PC-9 (cell line): ENCODE measurements around the gene GPATCH4. TPM values are rescaled to one million over a fixed set of nuclear protein-coding genes. Genes with fewer than 3 reads are reported as not detected.

Experiments used
- BruUV-seq: library from RNA; stranded (reverse); fragments of 400-500 nt; replicated peaks from 2 replicates; lab custom pipeline; 2021; lab: Mats Ljungman, UMichigan
- CTCF ChIA-PET: fragments of 300-600 bp; sonication (Branson Sonifier 250); formaldehyde crosslinking; loops from one replicate; lab custom pipeline; 2022; ENCODE audit warnings: antibody characterized with exemption; lab: Charles Lee
- POLR2A ChIA-PET: fragments of 300-600 bp; sonication (Branson Sonifier 250); formaldehyde crosslinking; loops from one replicate; lab custom pipeline; 2022; ENCODE audit warnings: antibody characterized with exemption; ENCODE audit not compliant: unreplicated experiment; lab: Charles Lee
- DNase-seq, 2 experiments: peaks; one replicate each; pipeline versions ENCODE4 v3.0.0 to v3.0.0-alpha.2; 2015 to 2022; ENCODE audit warnings: mixed read lengths in 1 of 2
- H2AFZ ChIP-seq: fragments of 200-600 bp; sonication (generic); 2 replicates; pipeline ENCODE4 v1.8.1; 2017; ENCODE audit warnings: antibody characterized with exemption
- H3F3A ChIP-seq: fragments of 200-600 bp; sonication (generic); 2 replicates; pipeline ENCODE4 v1.8.1; 2017; ENCODE audit warnings: antibody characterized with exemption, mild to moderate bottlenecking, low read depth; ENCODE audit not compliant: insufficient read depth
- H3K27ac ChIP-seq: fragments of 200-600 bp; sonication (generic); 2 replicates; pipeline ENCODE4 v1.6.1; 2016; ENCODE audit warnings: mixed run types
- H3K27me3 ChIP-seq: fragments of 200-600 bp; sonication (generic); 2 replicates; pipeline ENCODE4 v1.6.1; 2016; ENCODE audit warnings: low read depth, mixed run types; ENCODE audit not compliant: insufficient read depth
- H3K36me3 ChIP-seq: fragments of 200-600 bp; sonication (generic); 2 replicates; pipeline ENCODE4 v1.6.1; 2016; ENCODE audit warnings: low read depth, mixed run types
- H3K4me1 ChIP-seq: fragments of 200-600 bp; sonication (generic); replicated peaks from 2 replicates; pipeline ENCODE4 v1.6.1; 2016; ENCODE audit warnings: mixed run types; ENCODE audit not compliant: insufficient read depth
- H3K4me2 ChIP-seq: fragments of 200-600 bp; sonication (generic); 2 replicates; pipeline ENCODE4 v1.6.1; 2017; ENCODE audit warnings: mixed run types
- H3K4me3 ChIP-seq: fragments of 200-600 bp; sonication (generic); 2 replicates; pipeline ENCODE4 v1.6.1; 2016; ENCODE audit warnings: mixed run types
- H3K79me2 ChIP-seq: fragments of 200-600 bp; sonication (generic); 2 replicates; pipeline ENCODE4 v1.6.1; 2017; ENCODE audit warnings: low read depth, mixed run types
- H3K9me2 ChIP-seq: fragments of 200-600 bp; sonication (generic); 2 replicates; pipeline ENCODE4 v1.8.1; 2017; ENCODE audit warnings: mild to moderate bottlenecking; ENCODE audit not compliant: insufficient read depth
- H3K9me3 ChIP-seq: fragments of 200-600 bp; sonication (generic); 2 replicates; pipeline ENCODE4 v1.8.1; 2016; ENCODE audit warnings: low read depth; ENCODE audit not compliant: insufficient read depth
- H4K20me1 ChIP-seq: fragments of 200-600 bp; sonication (generic); 2 replicates; pipeline ENCODE4 v1.8.1; 2017; ENCODE audit not compliant: insufficient read depth
- CTCF ChIP-seq: fragments of 200-600 bp; sonication (generic); conservative IDR thresholded peaks from 2 replicates; pipeline ENCODE4 v1.6.1; 2017; ENCODE audit warnings: mixed run types, antibody characterized with exemption, mild to moderate bottlenecking, moderate library complexity
- EZH2 ChIP-seq: fragments of 200-600 bp; sonication (generic); IDR thresholded peaks from 2 replicates; pipeline ENCODE4 v1.8.0; 2017; ENCODE audit warnings: antibody characterized with exemption, low read depth
- intact Hi-C: fragments of 100-400 bp; cut with micrococcal nuclease; formaldehyde crosslinking; loops from one replicate; pipeline ENCODE4 v1.10.0; 2022; ENCODE audit not compliant: unreplicated experiment
- total RNA-seq: library from RNA; stranded (reverse); gene quantifications from 2 replicates; pipeline ENCODE4 v1.2.3, GENCODE V29; 2021

GPATCH4 gene
- total RNA-seq, 1 experiment from 2014 or later, result 17.5 TPM

GRCh38 chr1:156598731-156599432 lies 2.4 kb downstream of the GPATCH4 start:
- Histone ChIP-seq H3K9me3 (no peaks in the 10 kb centered on the region), H2AFZ (no peak overlapping the region), H3K4me2 (no peak overlapping the region), H3K27me3 (no peaks in the 10 kb centered on the region), H3K4me3 (no peak overlapping the region), H3F3A (peaks cover 46% of the 10 kb centered on the region; the same call in 1 of the 2 replicates), H3K36me3 (peaks cover 19% of the 10 kb centered on the region), H3K4me1 (peaks cover 16% of the 10 kb centered on the region), H3K9me2 (no peaks in the 10 kb centered on the region), H4K20me1 (no peaks in the 10 kb centered on the region), H3K79me2 (peaks cover 32% of the 10 kb centered on the region), H3K27ac (no peak overlapping the region)
- no peak for DNase-seq
- intact Hi-C loops, result no loop called here
- BruUV-seq, result no TSS peak
- no peak for TF ChIP-seq EZH2
- ChIA-PET POLR2A (no interaction called here), CTCF (no interaction called here)

GRCh38 chr1:156598125-156598524 lies 3.2 kb downstream of the GPATCH4 start:
- intact Hi-C loops, result no loop called here
- no TSS peak for BruUV-seq
- H3K79me2 ChIP-seq, result peaks cover 32% of the 10 kb centered on the region

GRCh38 chr1:156596426-156596825 lies 4.9 kb downstream of the GPATCH4 start:
- Histone ChIP-seq H3K36me3 (peaks cover 19% of the 10 kb centered on the region), H3F3A (peaks cover 53% of the 10 kb centered on the region; the same call in 1 of the 2 replicates), H3K27ac (no peak overlapping the region), H3K79me2 (peaks cover 40% of the 10 kb centered on the region), H3K4me1 (peaks cover 12% of the 10 kb centered on the region), H3K27me3 (no peaks in the 10 kb centered on the region), H3K4me2 (no peak overlapping the region), H3K9me2 (no peaks in the 10 kb centered on the region), H4K20me1 (no peaks in the 10 kb centered on the region), H2AFZ (no peak overlapping the region), H3K9me3 (no peaks in the 10 kb centered on the region), H3K4me3 (no peak overlapping the region)
- CTCF ChIA-PET, result no interaction called here
- no peak for DNase-seq
- BruUV-seq, result no TSS peak
- POLR2A ChIA-PET, result interaction anchor here (0.6 to 0.7 kb wide), 2 partner anchors 95 to 150 kb away, joined by 3 read pairs; no protein-coding TSS in a partner anchor
- intact Hi-C loops, result no loop called here
- TF ChIP-seq EZH2, result no peak
- TF ChIP-seq CTCF, result no peak

More at GRCh38 chr1:156598125-156598524, 3.2 kb downstream of the GPATCH4 start:
- Histone ChIP-seq H2AFZ (no peak overlapping the region), H3K4me2 (no peak overlapping the region), H3F3A (peaks cover 48% of the 10 kb centered on the region; the same call in 1 of the 2 replicates), H3K36me3 (peaks cover 19% of the 10 kb centered on the region), H3K9me3 (no peaks in the 10 kb centered on the region), H3K4me1 (peaks cover 16% of the 10 kb centered on the region), H3K27ac (no peak overlapping the region), H3K27me3 (no peaks in the 10 kb centered on the region), H4K20me1 (no peaks in the 10 kb centered on the region), H3K9me2 (no peaks in the 10 kb centered on the region), H3K4me3 (no peak overlapping the region)
- TF ChIP-seq CTCF, result no peak
- TF ChIP-seq EZH2, result no peak
- ChIA-PET CTCF (no interaction called here), POLR2A (no interaction called here)
- no peak for DNase-seq
